ENCODE measurements around the gene MLXIPL.

MLXIPL gene

GRCh38 chr7:73626814-73627213, 2.5 kb upstream of the MLXIPL start:
- Histone ChIP-seq H3K9me3 (no peaks in the 10 kb centered on the region), H3K27me3 (peaks cover 46% of the 10 kb centered on the region), H3K4me3 (ENCODE audit: low read depth, low read length) (no peak overlapping the region), H3K36me3 (no peaks in the 10 kb centered on the region), H3K4me1 (no peaks in the 10 kb centered on the region)
- peak; percentile 21; the same call in 1 of the 2 replicates for TF ChIP-seq CTCF (IDR thresholded peaks at IDR 0.05; ENCODE audit: low read depth, low read length)
- no peak for DNase-seq

- Histone ChIP-seq H3K27me3 (peaks cover 46% of the 10 kb centered on the region), H3K36me3 (no peaks in the 10 kb centered on the region), H3K9me3 (no peaks in the 10 kb centered on the region), H3K4me1 (no peaks in the 10 kb centered on the region), H3K4me3 (ENCODE audit: low read depth, low read length) (no peak overlapping the region)
- DNase-seq = no peak
- no peak for TF ChIP-seq CTCF (IDR thresholded peaks at IDR 0.05; ENCODE audit: low read depth, low read length)
Measured at GRCh38 chr7:73625276-73625675, 954 bp upstream of the MLXIPL start.

GRCh38 chr7:73624669-73625001, 313 bp upstream of the MLXIPL start:
- TF ChIP-seq CTCF (IDR thresholded peaks at IDR 0.05; ENCODE audit: low read depth, low read length) = no peak
- Histone ChIP-seq H3K4me3 (ENCODE audit: low read depth, low read length) (no peak overlapping the region), H3K9me3 (no peaks in the 10 kb centered on the region), H3K27me3 (peaks cover 46% of the 10 kb centered on the region), H3K4me1 (no peaks in the 10 kb centered on the region), H3K36me3 (no peaks in the 10 kb centered on the region)
- no peak for DNase-seq

GRCh38 chr7:73622909-73623797, 1.2 kb downstream of the MLXIPL start:
- DNase-seq = no peak
- no peak for TF ChIP-seq CTCF (IDR thresholded peaks at IDR 0.05; ENCODE audit: low read depth, low read length)
- Histone ChIP-seq H3K9me3 (no peaks in the 10 kb centered on the region), H3K36me3 (no peaks in the 10 kb centered on the region), H3K4me3 (ENCODE audit: low read depth, low read length) (no peak overlapping the region), H3K27me3 (peaks cover 40% of the 10 kb centered on the region), H3K4me1 (no peaks in the 10 kb centered on the region)

- no peak for DNase-seq
- no peaks in the 10 kb centered on the region for H3K36me3 ChIP-seq
- H3K4me3 ChIP-seq (ENCODE audit: low read depth, low read length) = no peak overlapping the region
- H3K4me1 ChIP-seq = no peaks in the 10 kb centered on the region
- no peaks in the 10 kb centered on the region for H3K9me3 ChIP-seq
- H3K27me3 ChIP-seq = peaks cover 33% of the 10 kb centered on the region
- TF ChIP-seq CTCF (IDR thresholded peaks at IDR 0.05; ENCODE audit: low read depth, low read length) = no peak
Measured at GRCh38 chr7:73622527-73622908, 1.8 kb downstream of the MLXIPL start.
